ENCODE results near the gene MVK.
"Not testable (repeated sequence)": the region's sequence is repeated elsewhere in the genome, so short reads cannot be mapped to it uniquely, and the experiment has no call there.

Gene MVK

GRCh38 chr12:109592195-109592904 is 18.8 kb downstream of the MVK start:
- DNase-seq = no peak

DNA sequence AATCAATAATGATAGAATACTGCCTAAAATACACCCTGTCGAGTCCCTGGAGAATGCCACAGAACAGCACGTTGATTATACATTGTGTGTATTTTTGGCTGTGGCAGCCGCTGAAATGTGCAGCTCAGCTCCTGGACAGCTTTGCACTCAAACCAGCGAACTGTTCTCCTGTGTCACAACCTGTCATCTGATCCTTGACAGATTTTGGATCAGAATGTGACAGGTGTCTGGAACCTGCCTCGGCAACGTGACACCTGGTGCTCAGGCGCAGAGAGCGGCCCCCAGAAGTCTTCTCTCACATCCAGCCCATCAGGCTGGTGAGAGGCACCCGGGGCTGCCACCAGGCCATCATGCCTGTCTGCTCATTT is 19.3 kb downstream of the MVK start:
- no peak for DNase-seq

DNA sequence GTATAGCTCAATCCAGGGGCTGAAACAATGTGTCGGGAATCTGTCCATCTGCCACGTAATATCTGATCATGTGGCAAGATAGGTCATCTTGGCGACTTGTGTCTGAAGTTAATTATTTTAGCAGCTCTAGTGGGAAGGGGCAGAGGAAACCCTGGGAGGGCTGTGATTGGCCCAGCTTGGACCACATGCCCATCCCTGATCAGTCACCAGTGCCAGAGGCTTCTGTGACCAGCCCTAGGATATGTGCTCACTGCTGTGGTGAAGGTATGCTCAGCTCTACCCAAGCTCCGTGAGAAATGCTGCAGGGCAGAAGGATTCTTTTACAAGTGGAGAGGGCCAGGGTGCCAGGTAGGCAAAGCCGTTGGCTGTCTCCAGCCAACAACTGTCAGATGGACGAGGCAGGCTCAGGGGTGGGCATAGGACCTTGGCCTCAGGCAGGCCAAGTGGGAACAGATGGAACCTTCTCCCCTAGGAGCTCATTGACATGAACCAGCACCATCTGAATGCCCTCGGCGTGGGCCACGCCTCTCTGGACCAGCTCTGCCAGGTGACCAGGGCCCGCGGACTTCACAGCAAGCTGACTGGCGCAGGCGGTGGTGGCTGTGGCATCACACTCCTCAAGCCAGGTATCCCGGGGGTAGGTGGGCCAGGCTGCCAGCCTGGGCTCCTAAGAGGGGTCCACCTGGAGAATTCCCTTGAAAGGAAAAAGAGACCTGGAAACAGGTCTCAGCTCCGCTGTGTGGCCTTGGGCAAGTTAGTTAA is 21.1 kb downstream of the MVK start:
- DNase-seq = no peak

- peak; percentile 67 for DNase-seq
Measured at GRCh38 chr12:109595321-109595902, 21.8 kb downstream of the MVK start.

DNA sequence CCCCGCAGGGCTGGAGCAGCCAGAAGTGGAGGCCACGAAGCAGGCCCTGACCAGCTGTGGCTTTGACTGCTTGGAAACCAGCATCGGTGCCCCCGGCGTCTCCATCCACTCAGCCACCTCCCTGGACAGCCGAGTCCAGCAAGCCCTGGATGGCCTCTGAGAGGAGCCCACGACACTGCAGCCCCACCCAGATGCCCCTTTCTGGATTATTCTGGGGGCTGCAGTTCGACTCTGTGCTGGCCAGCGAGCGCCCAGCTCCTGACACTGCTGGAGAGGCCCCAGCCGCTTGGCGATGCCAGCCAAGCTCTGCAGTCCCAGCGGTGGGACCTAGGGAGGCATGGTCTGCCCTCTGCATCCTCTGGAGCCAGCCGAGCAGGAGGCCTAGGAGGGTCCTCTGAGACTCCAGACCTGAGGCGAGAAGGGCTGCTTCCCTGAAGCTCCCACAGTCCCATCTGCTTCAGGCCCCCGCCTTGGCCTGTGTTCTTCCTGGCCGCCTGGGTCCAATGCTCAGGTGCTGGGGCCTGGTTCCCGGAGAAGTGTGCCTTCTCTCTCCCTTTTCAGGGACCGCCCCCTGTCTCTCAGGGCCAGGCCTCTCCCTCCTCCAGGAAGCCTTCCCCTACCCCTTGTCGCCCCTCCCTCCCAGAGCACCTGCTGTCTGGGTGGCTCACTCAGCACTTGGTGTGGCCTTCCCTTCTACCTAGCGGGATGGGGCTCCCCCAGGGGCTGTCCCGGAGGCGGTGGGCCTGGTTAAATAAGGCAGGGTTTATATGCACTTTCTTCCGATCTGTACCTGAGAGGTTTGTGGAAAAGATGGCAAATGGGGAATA is 23.0 kb downstream of the MVK start:
- no peak for DNase-seq

DNA sequence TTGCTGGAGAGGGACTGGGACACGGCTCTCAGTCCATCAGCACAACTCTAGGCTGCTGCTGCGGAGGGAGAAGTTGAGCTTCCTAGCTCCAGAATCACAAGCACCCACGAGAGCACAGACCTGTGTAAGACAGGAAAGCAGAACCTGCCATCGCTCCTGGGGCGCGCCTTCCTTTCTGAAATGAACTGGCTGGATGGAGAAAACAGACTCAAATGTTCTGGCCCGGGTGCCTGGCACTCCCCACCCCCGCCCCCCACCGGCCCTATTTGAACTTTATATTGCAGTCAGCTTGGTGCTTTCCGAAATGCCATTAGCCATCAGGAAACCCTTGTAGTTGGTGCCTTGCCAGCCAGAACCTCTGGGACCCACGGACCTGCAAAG is 23.8 kb downstream of the MVK start:
- no peak for DNase-seq

DNA sequence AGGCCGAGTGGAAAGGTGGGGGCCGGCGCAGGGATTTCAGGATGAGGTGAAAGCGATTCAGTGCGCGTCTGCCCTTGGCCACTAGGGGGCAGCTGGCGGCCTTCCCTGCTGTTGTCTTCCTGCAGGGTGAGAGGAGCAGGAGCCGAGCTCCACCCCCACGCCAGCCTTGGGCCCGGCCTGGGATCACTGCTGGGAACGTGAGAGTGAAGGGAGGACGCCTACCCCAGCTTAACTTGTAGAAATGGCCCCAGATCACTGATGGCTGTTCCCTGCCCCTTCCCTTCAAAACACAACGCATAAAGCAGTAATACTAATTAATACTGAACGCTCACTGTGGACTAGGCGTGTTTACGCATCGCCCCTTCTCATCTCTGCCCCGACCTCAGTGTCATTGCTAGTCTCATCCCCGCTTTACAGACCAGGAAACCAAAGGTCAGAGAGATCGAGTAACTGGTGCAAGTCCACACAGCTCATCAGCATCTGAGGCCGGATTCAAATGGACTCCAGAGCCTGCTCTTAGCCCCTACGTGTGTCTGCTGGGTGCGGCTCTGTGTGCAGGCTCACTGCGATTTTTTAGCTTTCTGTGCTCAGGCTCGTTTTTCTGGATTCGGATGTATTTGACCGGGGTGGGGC is 24.3 kb downstream of the MVK start:
- DNase-seq = peak; percentile 78

- no peak for DNase-seq
Measured at GRCh38 chr12:109598428-109598854, 24.8 kb downstream of the MVK start.

- no peak for DNase-seq
Measured at GRCh38 chr12:109599087-109599486, 25.5 kb downstream of the MVK start.

DNA sequence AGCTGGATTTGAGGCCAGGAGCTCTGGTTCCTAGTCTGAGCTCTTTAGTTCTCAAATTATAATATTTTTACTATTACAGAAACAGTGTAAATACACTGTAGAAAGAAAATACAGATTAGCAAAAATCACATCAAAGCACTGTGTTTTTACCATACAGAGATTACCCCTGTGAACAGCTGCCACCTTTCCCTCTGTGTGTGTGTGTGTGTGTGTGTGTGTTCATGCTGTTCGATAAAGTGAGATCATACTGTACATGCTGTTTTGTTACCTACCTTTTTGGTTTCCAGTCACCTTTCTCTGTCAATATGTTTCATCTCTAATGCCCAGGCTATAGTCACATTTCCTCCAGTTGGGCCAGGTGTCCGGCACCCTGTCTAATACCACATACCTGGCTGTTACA is 26.9 kb downstream of the MVK start:
- no peak for DNase-seq

DNA sequence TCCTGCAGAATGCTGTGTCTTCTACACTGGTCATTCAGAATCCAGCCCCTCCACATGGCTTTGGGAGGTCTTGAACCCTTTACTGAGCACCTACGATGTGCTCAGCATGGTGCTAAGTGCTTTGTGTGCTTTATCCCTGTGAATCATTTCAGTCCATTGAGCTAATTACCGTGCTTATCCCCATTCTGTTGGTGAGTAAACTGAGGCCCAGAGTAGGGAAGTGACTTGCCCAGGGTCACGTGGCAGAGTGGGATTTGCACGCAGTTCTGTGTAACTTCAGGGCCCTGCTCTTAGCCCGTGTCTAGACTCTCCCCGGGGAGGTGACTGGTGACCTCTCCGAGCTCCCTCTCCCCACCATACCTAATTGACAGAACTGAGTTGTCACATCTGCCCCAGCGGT is 27.4 kb downstream of the MVK start:
- DNase-seq = no peak

DNA sequence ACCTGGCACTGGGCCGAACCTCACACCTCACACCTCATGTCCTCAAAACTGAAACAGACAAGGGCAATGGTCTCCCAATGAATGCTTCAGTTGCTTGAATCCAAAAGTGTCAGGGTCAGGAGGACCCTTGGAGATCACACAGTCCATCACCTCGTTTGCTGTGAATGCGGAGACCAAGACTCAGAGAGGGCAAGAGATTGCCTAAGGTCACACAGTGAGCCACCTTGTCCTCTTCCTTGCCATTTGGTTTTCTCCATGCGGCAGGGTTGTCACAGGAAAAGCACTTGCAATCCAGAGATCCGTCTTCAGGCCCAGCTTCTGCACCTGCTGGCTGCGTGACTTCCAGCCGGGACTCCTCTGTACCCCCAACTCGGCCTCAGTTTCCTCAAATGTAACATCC is 28.0 kb downstream of the MVK start:
- no peak for DNase-seq

DNA sequence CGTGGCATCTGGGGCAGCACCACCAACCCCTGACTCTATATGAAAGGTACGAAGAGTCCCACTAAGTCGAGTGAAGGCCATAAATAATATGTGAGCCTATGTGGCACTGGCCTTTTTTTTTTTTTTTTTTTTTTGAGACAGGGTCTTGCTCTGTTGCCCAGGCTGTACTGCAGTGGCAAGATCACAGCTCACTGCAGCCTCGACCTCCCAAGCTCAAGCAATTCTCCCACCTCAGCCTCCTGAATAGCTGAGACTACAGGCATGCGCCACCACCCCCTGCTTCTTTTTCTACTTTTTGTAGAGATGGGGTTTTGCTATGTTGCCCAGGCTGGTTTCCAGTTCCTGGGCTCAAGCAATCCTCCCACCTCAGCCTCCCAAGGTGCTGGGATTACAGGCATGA is 28.5 kb downstream of the MVK start:
- not testable (repeated sequence) for DNase-seq

- DNase-seq = no peak
Measured at GRCh38 chr12:109604132-109604585, 30.6 kb downstream of the MVK start.

DNA sequence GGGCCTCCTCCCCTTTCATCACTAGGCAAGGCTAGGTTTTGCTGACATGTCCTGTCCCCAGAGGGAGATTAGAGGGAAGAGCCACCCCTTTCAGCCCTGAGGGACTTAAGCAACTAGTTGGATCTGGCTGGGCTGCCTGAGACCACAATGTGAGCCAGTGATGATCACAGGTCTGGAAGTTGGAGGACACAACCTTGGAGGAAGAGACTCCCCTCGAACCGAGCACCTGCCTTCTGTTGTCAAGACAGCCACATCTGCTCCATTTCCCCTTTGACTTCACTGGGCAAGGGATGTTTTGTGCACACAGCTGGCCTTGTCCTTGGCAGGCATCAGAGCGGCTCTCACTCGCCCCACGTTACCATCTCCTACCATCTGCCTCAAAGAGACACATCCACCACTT is 31.4 kb downstream of the MVK start:
- DNase-seq = no peak

GRCh38 chr12:109605599-109606228 is 32.1 kb downstream of the MVK start:
- no peak for DNase-seq

DNA sequence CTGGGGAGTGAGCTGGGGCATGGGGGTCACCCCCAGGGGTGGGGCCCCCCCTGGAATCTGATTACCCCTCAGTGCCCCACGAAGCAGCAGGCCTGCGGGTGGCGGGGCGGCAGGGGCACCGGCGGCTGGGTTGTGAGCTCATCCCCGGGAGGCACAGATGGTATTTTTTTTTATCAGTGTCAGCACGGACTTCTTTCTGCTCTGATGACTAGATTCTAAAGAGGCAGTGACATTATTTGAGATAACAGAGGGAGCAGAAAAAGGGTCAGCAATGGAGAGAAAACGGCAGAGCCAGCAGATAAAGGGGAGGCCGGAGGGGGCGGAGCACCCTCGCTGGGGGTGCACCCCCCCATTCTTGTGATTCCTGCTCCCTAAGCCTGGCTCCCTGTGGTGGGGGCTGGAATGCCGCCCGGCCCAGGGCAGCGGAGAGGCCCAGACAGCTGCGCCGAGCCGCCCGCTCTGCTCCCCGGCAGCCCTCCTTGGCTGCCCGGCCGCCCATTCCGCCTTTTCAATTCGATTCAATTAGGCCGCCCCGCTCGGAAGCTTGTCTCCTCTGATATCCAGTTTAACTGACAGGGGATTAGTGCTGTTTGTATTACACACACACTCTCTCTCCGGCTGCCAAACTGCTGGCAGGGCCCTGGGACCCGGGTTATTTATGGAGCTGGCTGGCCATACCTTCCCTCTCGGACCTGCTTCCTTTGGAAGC is 32.9 kb downstream of the MVK start:
- no peak for DNase-seq

GRCh38 chr12:109607618-109608017 is 34.0 kb downstream of the MVK start:
- no peak for DNase-seq

GRCh38 chr12:109608270-109608669 is 34.7 kb downstream of the MVK start:
- DNase-seq = no peak

- no peak for DNase-seq
Measured at GRCh38 chr12:109608793-109609192, 35.2 kb downstream of the MVK start.

- no peak for DNase-seq
Measured at GRCh38 chr12:109609342-109609741, 35.7 kb downstream of the MVK start.

DNA sequence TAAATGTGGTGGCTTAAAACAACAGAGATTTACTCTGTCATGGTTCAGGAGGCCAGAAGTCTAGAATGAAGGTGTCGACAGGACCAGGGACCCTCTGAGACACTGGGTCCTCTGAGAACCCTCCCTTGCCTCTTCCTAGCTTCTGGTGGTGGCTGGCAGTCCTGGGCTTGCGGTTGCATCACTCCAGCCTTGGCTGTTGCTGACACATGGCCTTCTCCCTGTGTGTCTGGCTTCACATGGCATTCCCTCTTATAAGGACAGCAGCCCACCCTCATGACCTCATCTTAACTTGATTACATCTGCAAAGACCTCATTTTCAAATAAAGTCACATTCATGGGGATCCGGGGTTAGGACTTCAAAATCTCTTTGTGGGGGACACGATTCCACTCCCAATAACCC is 36.9 kb downstream of the MVK start:
- DNase-seq = no peak
